Kidney capillary endothelial cell (primary cell): ENCODE results near the gene SLC25A4.
A peak's percentile ranks its signal among the peaks of the same experiment; 100 is the strongest.

Experiments used
- DNase-seq: peaks from one replicate; pipeline ENCODE4 v3.0.0-alpha.2; 2018; ENCODE audit warnings: low spot score

Gene SLC25A4

DNA sequence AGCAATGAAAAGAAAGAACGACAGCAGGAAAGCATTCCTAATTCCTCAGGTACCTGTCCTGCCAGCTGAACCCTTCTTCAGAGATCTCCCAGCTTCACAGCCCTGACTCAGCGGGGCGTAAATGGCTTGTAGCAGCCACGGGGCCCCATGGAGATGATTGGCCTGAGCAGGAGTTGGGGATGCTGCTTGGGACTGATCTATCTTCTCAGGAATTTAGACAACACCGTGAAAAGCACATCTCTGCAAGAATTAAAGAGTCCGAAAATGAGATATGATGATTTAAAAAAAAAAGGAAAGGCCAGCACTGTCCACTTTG, 22.5 kb upstream of the SLC25A4 start:
- no peak for DNase-seq

DNA sequence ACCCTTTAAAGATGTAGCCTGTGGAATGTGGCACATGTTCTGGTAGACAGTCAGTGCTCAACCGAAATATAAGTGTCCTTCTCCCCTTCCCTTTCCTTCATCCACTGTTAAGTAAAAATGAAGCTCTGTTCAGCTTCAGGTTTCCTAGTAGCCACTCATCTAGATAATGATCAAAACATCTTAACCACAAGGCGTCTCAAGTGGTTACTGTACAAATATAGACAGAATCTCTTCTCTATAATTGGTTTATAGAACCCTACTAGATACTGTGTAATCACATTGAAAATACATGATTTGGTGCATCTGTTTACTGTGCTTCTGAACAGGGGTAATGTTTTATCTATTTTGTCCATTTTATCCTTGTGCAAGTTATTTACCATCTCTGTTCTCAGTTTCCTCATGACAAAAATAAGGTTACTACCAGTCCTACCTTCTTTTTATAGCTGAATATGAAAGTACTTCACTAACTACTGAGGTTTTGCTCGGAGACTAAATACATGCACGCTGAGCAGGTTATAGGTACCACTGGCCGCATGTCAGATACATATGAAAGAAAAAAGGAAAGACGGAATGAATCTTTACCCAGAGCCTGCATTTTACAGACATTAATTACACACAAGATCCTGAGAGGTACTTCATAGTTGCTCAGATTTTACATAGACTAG, 20.3 kb upstream of the SLC25A4 start:
- DNase-seq: no peak

GRCh38 chr4:185124006-185124405, 19.1 kb upstream of the SLC25A4 start:
- no peak for DNase-seq

DNA sequence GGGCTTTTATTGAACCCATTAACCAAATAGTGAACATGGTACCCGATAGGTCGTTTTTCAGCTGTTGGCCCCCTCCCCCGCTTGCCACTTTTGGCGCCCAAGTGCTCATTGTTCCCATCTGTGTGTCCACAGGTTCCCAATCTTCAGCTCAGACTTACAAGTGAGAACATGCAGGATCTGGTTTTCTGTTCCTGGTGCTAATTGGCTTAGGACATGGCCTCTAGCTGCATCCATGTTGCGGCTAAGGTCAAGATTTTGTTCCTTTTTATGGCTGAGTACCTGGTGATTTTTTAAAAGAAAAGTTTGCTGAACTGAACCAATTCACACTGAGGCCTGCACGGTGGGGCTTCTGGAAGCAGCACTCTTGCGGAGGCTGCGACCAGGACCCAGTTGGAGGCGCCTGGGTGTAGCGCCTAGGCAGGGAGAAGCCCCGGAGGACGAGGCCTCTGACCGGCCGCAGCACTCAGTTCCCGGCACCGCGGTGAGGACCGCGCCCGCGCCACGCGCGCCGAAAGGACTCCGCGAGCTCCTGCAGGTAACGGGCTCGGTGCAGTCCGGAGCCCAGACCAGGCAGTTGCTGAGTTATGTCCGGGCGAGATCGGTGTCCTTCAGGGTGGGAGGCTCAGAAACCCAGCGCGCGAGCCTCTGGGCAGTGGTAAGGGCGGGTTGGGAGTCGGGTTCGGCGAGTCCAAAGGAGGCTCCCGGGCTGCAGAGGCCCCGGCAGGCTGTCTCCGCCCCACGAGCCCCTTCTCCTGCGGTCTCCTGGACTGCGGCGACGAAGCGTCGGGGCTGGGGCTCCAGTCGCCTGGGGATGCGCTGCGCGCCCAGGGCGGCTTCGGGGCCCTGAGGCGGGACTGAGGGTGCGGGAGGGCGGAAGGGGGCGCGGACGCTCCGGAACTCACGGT, 15.8 kb upstream of the SLC25A4 start:
- DNase-seq: no peak

- no peak for DNase-seq
These were observed 14.6 kb upstream of the SLC25A4 start for GRCh38 chr4:185128272-185129119.

- DNase-seq: peak; percentile 60
These were observed 8.7 kb upstream of the SLC25A4 start for GRCh38 chr4:185134307-185134869.

- no peak for DNase-seq
These were observed 5.7 kb upstream of the SLC25A4 start for GRCh38 chr4:185137233-185137925.

DNA sequence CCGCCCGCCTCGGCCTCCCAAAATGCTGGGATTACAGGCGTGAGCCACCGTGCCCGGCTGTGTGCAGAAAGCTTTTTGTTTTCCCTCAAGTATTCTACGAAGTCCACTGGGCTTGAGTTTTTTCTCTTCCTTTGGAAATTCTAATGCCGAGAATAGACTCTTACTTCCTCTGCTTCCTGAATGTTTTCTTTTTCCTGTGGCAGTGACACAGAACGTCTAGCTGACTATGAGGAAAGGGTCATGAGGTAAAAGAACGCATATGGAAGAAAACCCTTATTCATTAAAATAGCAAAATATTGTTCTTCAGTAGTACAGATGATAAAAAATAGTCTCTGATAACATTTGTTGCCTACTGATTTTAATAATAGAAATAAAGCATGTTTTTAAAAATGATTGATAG, 4.9 kb upstream of the SLC25A4 start:
- peak; percentile 31 for DNase-seq

GRCh38 chr4:185139736-185140135, 3.3 kb upstream of the SLC25A4 start:
- no peak for DNase-seq

DNA sequence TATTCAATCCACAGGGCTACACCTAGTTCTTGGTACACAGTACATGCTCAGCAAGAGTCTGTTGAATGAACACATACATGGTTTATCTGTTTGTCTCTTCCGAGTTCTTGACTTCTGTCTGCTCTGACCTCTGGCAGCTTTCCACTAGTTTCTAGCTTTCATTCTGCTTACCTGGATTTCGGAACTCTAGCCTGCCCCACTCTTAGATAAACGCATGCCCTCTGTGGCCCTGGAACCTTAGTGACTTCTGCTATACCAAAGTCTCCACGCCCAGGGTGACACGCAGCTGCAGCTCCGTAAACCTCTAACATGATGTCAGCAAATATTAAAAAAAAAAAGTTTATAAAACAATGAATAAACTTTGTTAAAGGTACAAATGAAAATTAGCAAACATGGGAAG, 1.3 kb upstream of the SLC25A4 start:
- no peak for DNase-seq

DNA sequence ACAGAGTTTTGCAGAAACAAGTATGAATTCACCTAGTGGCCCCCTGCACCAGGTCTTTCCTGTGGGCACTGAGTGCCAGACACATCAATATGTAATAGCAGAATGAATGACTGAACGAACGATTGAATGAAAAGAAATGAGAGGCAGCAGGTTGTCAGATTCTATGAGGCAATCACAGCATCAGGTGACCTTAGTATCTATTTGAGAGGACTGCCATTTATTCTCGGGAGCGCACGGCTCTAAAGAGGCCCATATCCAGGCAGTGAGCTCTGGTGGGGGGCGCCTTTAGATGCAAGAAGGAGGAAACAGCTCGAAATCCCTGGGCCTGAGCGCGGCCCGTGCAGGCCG, 528 bp upstream of the SLC25A4 start:
- no peak for DNase-seq

DNA sequence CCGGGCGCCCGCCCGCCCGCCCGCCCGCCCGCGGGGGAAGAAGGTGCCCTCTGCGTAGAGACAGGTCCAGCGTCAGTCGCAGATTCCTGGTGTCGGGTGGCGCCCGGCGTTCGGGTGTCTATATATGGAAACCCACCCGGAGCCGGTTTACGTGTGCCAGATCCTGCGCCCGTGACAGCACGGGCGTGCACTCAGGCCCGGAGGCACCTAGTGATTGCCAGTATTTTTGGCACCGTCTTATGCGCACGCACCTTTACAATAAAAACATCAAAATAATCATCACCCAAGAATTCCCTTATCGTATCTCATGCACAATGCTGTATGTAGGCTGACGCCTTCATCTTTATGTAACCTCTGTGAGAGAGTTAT, 519 bp downstream of the SLC25A4 start:
- no peak for DNase-seq

DNA sequence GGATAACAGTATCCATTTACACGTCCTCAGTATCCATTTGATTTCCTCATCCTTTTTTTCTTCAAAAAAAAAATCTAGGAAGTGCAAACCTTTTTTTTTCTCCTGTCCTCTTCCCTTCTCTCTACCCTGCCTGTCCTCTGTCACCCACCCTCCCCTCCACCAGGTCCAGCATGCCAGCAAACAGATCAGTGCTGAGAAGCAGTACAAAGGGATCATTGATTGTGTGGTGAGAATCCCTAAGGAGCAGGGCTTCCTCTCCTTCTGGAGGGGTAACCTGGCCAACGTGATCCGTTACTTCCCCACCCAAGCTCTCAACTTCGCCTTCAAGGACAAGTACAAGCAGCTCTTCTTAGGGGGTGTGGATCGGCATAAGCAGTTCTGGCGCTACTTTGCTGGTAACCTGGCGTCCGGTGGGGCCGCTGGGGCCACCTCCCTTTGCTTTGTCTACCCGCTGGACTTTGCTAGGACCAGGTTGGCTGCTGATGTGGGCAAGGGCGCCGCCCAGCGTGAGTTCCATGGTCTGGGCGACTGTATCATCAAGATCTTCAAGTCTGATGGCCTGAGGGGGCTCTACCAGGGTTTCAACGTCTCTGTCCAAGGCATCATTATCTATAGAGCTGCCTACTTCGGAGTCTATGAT, 1.7 kb downstream of the SLC25A4 start:
- no peak for DNase-seq

DNA sequence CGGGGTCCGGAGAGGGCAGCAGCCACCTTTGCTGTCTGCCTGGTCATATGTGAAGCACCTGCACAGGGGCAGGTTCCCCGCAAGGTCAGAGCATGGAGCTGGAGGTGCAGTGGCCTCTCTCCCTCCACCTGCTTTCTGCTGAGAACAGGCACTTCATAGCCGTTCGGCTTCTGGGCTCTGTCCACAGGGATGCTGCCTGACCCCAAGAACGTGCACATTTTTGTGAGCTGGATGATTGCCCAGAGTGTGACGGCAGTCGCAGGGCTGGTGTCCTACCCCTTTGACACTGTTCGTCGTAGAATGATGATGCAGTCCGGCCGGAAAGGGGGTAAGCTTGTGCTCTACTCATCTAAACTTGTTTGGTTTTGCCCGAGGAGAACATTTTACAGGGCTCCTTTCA, 2.5 kb downstream of the SLC25A4 start:
- no peak for DNase-seq

DNA sequence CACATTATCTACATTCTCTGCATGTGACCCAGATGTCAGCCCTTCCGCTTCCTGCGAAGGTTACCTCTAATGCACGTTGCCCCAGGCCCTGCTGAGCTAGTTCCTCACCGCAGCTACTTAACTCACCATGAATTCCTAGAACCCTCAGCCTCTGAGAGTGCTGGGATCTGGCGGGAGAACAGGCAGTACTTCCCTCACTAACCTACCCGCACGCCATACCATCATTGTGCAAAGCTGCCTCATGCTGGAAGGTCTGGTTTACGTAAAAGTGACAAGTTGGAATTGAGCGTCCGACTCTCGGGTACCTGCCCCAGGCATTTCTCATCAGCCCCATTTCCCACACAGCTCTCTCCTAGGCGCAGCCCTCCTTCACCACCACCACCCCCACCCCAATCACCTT, 6.3 kb downstream of the SLC25A4 start:
- no peak for DNase-seq

DNA sequence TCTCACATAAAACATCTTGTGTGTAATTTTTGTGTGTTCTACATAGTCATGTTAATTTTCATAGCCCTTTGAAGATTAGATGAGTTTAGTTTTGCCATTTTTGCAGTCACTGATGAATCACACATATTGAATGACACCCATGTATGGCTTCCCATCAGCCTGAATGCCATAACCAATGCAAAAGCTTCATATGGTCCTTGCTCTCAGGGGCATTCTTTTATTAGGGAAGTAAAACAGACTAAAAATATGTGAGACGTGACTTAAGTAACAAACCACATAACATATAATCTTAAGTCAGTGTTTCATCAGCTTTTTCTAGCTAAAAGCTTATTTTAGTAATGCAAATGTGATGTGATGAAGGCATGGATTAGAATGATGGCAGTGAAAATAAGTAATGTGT, 8.2 kb downstream of the SLC25A4 start:
- DNase-seq: no peak

DNA sequence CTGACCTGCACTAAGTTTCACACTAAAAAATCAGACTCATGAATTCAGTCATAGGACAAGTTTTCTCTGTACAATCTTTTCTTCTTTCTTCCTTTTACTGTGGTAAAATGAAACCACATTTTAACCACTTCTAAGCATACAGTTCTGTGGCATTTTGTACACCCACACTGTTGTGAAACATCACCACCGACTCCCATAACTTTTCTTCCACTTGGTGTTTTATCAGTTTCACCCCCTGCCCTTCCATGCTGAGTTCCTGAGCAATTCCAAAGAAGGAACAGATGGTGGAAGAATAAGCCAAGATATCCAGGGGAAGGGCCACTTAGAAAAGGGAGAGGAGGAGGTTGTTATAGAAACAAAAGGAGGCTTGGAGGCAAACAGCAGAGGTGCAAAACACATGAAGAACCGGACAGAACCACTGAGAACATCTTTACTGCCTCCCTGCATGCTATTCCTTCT, 22.6 kb downstream of the SLC25A4 start:
- DNase-seq: no peak

- DNase-seq: no peak
These were observed 24.2 kb downstream of the SLC25A4 start for GRCh38 chr4:185167234-185167633.

- no peak for DNase-seq
These were observed 28.5 kb downstream of the SLC25A4 start for GRCh38 chr4:185171373-185172071.

DNA sequence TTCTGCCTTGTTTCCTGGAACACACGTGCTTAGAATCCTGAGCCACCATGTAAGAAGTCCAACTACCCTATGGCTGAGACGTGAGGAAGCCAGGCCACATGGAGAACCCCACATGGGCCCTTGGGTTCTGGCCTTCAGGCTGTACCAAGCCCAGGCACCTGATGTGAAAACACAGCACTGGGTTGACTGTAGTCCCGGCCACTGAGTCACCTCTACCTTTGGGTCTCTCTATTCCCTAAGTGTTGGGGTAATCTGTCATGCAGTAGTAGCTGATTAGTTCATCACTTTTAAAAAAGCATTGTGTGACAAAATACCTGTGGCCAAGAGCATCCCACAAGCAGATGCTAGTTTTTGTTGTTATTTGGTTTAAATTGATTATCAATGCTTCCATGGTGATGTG, 36.4 kb downstream of the SLC25A4 start:
- DNase-seq: no peak

- no peak for DNase-seq
These were observed 39.2 kb downstream of the SLC25A4 start for GRCh38 chr4:185182239-185182638.
